Endothelial cell of umbilical vein (primary cell): ENCODE data around the gene RORC. TPM values are rescaled to one million over a fixed set of nuclear protein-coding genes. Genes with fewer than 3 reads are reported as not detected.
A peak's percentile ranks its signal among the peaks of the same experiment; 100 is the strongest.

Experiments used
- BruUV-seq: library from RNA; stranded (reverse); fragments of 400-500 nt; replicated peaks from 2 replicates; lab custom pipeline; 2021; lab: Mats Ljungman, UMichigan
- CTCF ChIA-PET: fragments of 300-600, 350-600 bp; sonication (Branson Sonifier 250); formaldehyde crosslinking; loops from one replicate; lab custom pipeline; 2021; ENCODE audit warnings: antibody characterized with exemption, inconsistent platforms; lab: Charles Lee
- POLR2A ChIA-PET: fragments of 300-600, 350-600 bp; sonication (Branson Sonifier 250); formaldehyde crosslinking; loops from one replicate; lab custom pipeline; 2021; ENCODE audit warnings: antibody characterized with exemption, inconsistent platforms; lab: Charles Lee
- DNase-seq: peaks from one replicate; pipeline ENCODE4 v3.0.0-alpha.2; 2011; ENCODE audit warnings: low read depth, low spot score
- FAIRE-seq: peaks from 2 replicates; lab custom pipeline; 2011; peaks lifted over from hg19 to GRCh38; lab: Jason Lieb, UNC
- H2AFZ ChIP-seq: 2 replicates; pipeline ENCODE4 v1.6.0; 2012; ENCODE audit warnings: low read depth, low read length, control low read depth, inconsistent platforms
- H3K27ac ChIP-seq: 2 replicates; pipeline ENCODE4 v1.5.1; 2011; ENCODE audit warnings: low read depth, mild to moderate bottlenecking, control low read depth, low read length, moderate library complexity; ENCODE audit not compliant: insufficient read depth
- H3K27me3 ChIP-seq, 2 experiments: 2 replicates each; pipeline versions ENCODE4 v1.6.0 to v1.6.1; 2011; ENCODE audit warnings: low read length in 2 of 2, mixed read lengths in 1 of 2; ENCODE audit not compliant: control insufficient read depth in 2 of 2, insufficient read depth in 2 of 2
- H3K36me3 ChIP-seq, 2 experiments: 2 replicates in 1 of 2; 3 replicates in 1 of 2; pipeline ENCODE4 v1.5.1; 2011; ENCODE audit warnings: low read length in 2 of 2, mild to moderate bottlenecking in 1 of 2, moderate library complexity in 1 of 2; ENCODE audit not compliant: control insufficient read depth in 2 of 2, insufficient read depth in 2 of 2; ENCODE audit errors: extremely low read depth in 1 of 2
- H3K4me1 ChIP-seq: 3 replicates; pipeline ENCODE4 v1.5.1; 2011; ENCODE audit warnings: mild to moderate bottlenecking, low read length; ENCODE audit not compliant: control insufficient read depth, insufficient read depth; ENCODE audit errors: extremely low read depth
- H3K4me2 ChIP-seq: 2 replicates; pipeline ENCODE4 v1.6.1; 2011; ENCODE audit warnings: low read length, control low read depth, mixed read lengths; ENCODE audit not compliant: insufficient read depth
- H3K4me3 ChIP-seq, 3 experiments: fragments of 200-600 bp in 1 of 3; sonication (generic), shearing (Covaris generic) in 1 of 3; replicated peaks in 1 of 3; 2 replicates each; pipeline ENCODE4 v1.5.1; 2011 to 2016; ENCODE audit warnings: control low read depth in 3 of 3, low read length in 3 of 3, mild to moderate bottlenecking in 2 of 3, inconsistent platforms in 1 of 3, low read depth in 1 of 3, moderate library complexity in 1 of 3; ENCODE audit not compliant: insufficient read depth in 1 of 3
- H3K79me2 ChIP-seq: 2 replicates; pipeline ENCODE4 v1.6.0; 2012; ENCODE audit warnings: low read length, inconsistent platforms; ENCODE audit not compliant: control insufficient read depth, insufficient read depth
- H3K9ac ChIP-seq: replicated peaks from 2 replicates; pipeline ENCODE3; 2011; ENCODE audit warnings: low read length, control low read depth; ENCODE audit not compliant: insufficient read depth; ENCODE audit errors: extremely low read depth
- H3K9me1 ChIP-seq: replicated peaks from 3 replicates; pipeline ENCODE4 v1.6.0; 2011; ENCODE audit warnings: mild to moderate bottlenecking, low read length; ENCODE audit not compliant: control insufficient read depth, insufficient read depth; ENCODE audit errors: extremely low read depth
- H3K9me3 ChIP-seq: replicated peaks from 2 replicates; pipeline ENCODE4 v1.5.1; 2012; ENCODE audit warnings: low read length, inconsistent platforms; ENCODE audit not compliant: control insufficient read depth, insufficient read depth
- H4K20me1 ChIP-seq: replicated peaks from 2 replicates; pipeline ENCODE3; 2011; ENCODE audit warnings: mild to moderate bottlenecking, low read length; ENCODE audit not compliant: control insufficient read depth, insufficient read depth; ENCODE audit errors: extremely low read depth
- CTCF ChIP-seq, 2 donors: IDR thresholded peaks; 1 replicate in 1 of 2; 2 replicates in 1 of 2; pipeline ENCODE4 v1.5.1; 2011; ENCODE audit warnings: low read length in 2 of 2, mild to moderate bottlenecking in 2 of 2, moderate library complexity in 2 of 2, control low read depth in 1 of 2, inconsistent platforms in 1 of 2, low read depth in 1 of 2; ENCODE audit not compliant: insufficient read depth in 1 of 2; ENCODE audit errors: extremely low read depth in 1 of 2
- EZH2 ChIP-seq: IDR thresholded peaks from 2 replicates; pipeline ENCODE4 v1.6.1; 2012; ENCODE audit warnings: borderline replicate concordance, low read depth, mild to moderate bottlenecking, moderate library complexity, low read length, inconsistent platforms; ENCODE audit not compliant: severe bottlenecking
- FOS ChIP-seq: IDR thresholded peaks from 2 replicates; pipeline ENCODE4 v1.6.1; 2011; ENCODE audit warnings: mild to moderate bottlenecking, low read length, moderate library complexity, borderline replicate concordance; ENCODE audit not compliant: insufficient read depth
- GATA2 ChIP-seq: IDR thresholded peaks from 2 replicates; pipeline ENCODE4 v1.7.0; 2011; ENCODE audit warnings: low read depth, mild to moderate bottlenecking, moderate library complexity, mixed read lengths, low read length; ENCODE audit not compliant: insufficient read length, insufficient read depth
- JUN ChIP-seq: IDR thresholded peaks from 2 replicates; pipeline ENCODE4 v1.6.1; 2011; ENCODE audit warnings: borderline replicate concordance, low read depth; ENCODE audit not compliant: insufficient read length, insufficient read depth
- MAX ChIP-seq: IDR thresholded peaks from 2 replicates; pipeline ENCODE4 v1.6.1; 2011; ENCODE audit not compliant: insufficient read depth, insufficient read length
- MYC ChIP-seq: IDR thresholded peaks from one replicate; pipeline ENCODE4 v1.6.1; 2011; ENCODE audit warnings: mild to moderate bottlenecking, low read depth, low read length
- POLR2A ChIP-seq: IDR thresholded peaks from 2 replicates; pipeline ENCODE4 v1.6.1; 2012; ENCODE audit warnings: low read depth, mild to moderate bottlenecking, control low read depth, low read length
- POLR2AphosphoS5 ChIP-seq: IDR thresholded peaks from 2 replicates; pipeline ENCODE4 v1.6.1; 2012; ENCODE audit warnings: low read depth, mild to moderate bottlenecking, control low read depth, low read length, moderate library complexity; ENCODE audit not compliant: insufficient read depth
- dilution Hi-C: fragments of 300-500 bp; cut with MboI; formaldehyde crosslinking; loops from one replicate; pipeline ENCODE4 v1.15.0; 2019; ENCODE audit warnings: low sequenced_read_pairs; ENCODE audit not compliant: extremely low pct_ligation_motif_present
- intact Hi-C: fragments of 100-400 bp; cut with micrococcal nuclease; formaldehyde crosslinking; loops from one replicate; pipeline ENCODE4 v1.10.0; 2022
- polyA plus RNA-seq, 4 experiments: library from polyadenylated mRNA; depleted of rRNA in 3 of 4; stranded (reverse) in 3 of 4; unstranded in 1 of 4; fragments of >200 nt; gene quantifications; 2 replicates each; pipeline versions ENCODE4 v1.2.1 to v1.2.3, GENCODE V29; 2011 to 2012; ENCODE audit warnings: missing spikeins in 1 of 4
- total RNA-seq: library from RNA; stranded (reverse); gene quantifications from 2 replicates; pipeline ENCODE4 v1.2.3, GENCODE V29; 2021

Gene RORC
- total and polyA plus RNA-seq, 2 donors (not counting 3 experiments of a cell fraction or from before 2014, with no cell fraction given) = not detected

GRCh38 chr1:151847867-151848596 is 16.4 kb upstream of the RORC start:
- intact Hi-C loops (loop anchor here (2.0 to 5.0 kb wide), 2 partner anchors 21 to 59 kb away; partner anchors contain the start of gene THEM4), dilution Hi-C loops (no loop called here)
- BruUV-seq = no TSS peak
- FAIRE-seq = peak; percentile 97
- ChIA-PET CTCF (interaction anchor here (0.9 to 3.6 kb wide), 10 partner anchors 10 to 547 kb away, joined by 3 to 22 read pairs (median 4); partner anchors contain the start of gene MRPL9), POLR2A (no interaction called here)
- H3K4me2 ChIP-seq = peak overlapping the region; percentile 27
- H3K4me1 ChIP-seq = peaks cover 17% of the 10 kb centered on the region
- H3K9me1 ChIP-seq = no peaks in the 10 kb centered on the region
- peaks cover 3 to 7% of the 10 kb centered on the region in 2 experiments for H3K27me3 ChIP-seq
- no peaks in the 10 kb centered on the region for H3K36me3 ChIP-seq
- no peak overlapping the region for H3K9ac ChIP-seq
- H3K79me2 ChIP-seq = no peaks in the 10 kb centered on the region
- H3K4me3 ChIP-seq = no peak overlapping the region
- H3K27ac ChIP-seq = peak overlapping the region; percentile 69
- H2AFZ ChIP-seq = no peak overlapping the region
- TF ChIP-seq EZH2 (no peak), JUN (no peak), POLR2A (no peak), FOS (no peak), GATA2 (no peak), MYC (no peak), MAX (no peak), POLR2AphosphoS5 (no peak), CTCF (IDR thresholded peaks at IDR 0.05; ENCODE audit: extremely low read depth in 1 of 2, insufficient read depth in 1 of 2, low read depth in 1 of 2, low read length in 2 of 2) (no peak)
- H3K9me3 ChIP-seq = no peaks in the 10 kb centered on the region
- no peaks in the 10 kb centered on the region for H4K20me1 ChIP-seq
- DNase-seq = peak; percentile 92
